Cerebellar cortex (tissue), 1 donor: ENCODE results near the gene CACNA2D4.
A peak's percentile ranks its signal among the peaks of the same experiment; 100 is the strongest.

Experiments
- DNase-seq: peaks from one replicate; pipeline ENCODE4 v3.0.0-alpha.2; 2015; ENCODE audit warnings: low spot score

The CACNA2D4 gene

GRCh38 chr12:1815814-1816729, 102.4 kb downstream of the CACNA2D4 start:
- DNase-seq, result no peak

GRCh38 chr12:1815108-1815507, 103.3 kb downstream of the CACNA2D4 start:
- no peak for DNase-seq

- no peak for DNase-seq
Measured at GRCh38 chr12:1814266-1814665, 104.2 kb downstream of the CACNA2D4 start.

GRCh38 chr12:1812650-1813302, 105.7 kb downstream of the CACNA2D4 start:
- no peak for DNase-seq

- no peak for DNase-seq
Measured at GRCh38 chr12:1811948-1812291, 106.5 kb downstream of the CACNA2D4 start.

- DNase-seq, result no peak
Measured at GRCh38 chr12:1811281-1811947, 107.0 kb downstream of the CACNA2D4 start.

GRCh38 chr12:1810931-1811280, 107.5 kb downstream of the CACNA2D4 start:
- no peak for DNase-seq

- no peak for DNase-seq
Measured at GRCh38 chr12:1810201-1810930, 108.1 kb downstream of the CACNA2D4 start.

GRCh38 chr12:1809591-1810190, 108.8 kb downstream of the CACNA2D4 start:
- no peak for DNase-seq

- DNase-seq, result no peak
Measured at GRCh38 chr12:1808798-1809480, 109.5 kb downstream of the CACNA2D4 start.

- no peak for DNase-seq
Measured at GRCh38 chr12:1808036-1808797, 110.2 kb downstream of the CACNA2D4 start.

- DNase-seq, result no peak
Measured at GRCh38 chr12:1807087-1807860, 111.2 kb downstream of the CACNA2D4 start.

GRCh38 chr12:1806301-1807086, 112.0 kb downstream of the CACNA2D4 start:
- DNase-seq, result no peak

GRCh38 chr12:1805441-1806081, 112.9 kb downstream of the CACNA2D4 start:
- peak; percentile 89 for DNase-seq

GRCh38 chr12:1804545-1805332, 113.7 kb downstream of the CACNA2D4 start:
- DNase-seq, result peak; percentile 91

- DNase-seq, result no peak
Measured at GRCh38 chr12:1803736-1804135, 114.7 kb downstream of the CACNA2D4 start.

- no peak for DNase-seq
Measured at GRCh38 chr12:1801303-1801975, 117.0 kb downstream of the CACNA2D4 start.
